ENCODE data around the gene MED6.

GRCh38 chr14:70599345-70599744 is 1.1 kb downstream of the MED6 start:
- TF ChIP-seq CTCF (IDR thresholded peaks at IDR 0.05 in 8 of 11, conservative IDR thresholded peaks at IDR 0.05 in 3 of 11): no peak
- TF ChIP-seq POLR2AphosphoS5 (IDR thresholded peaks at IDR 0.05): no peak
- no peak for TF ChIP-seq POLR2A (IDR thresholded peaks at IDR 0.05)

Data from spleen (tissue), 7 donors.